DMS114 treated with DMSO at 0.1 percent for 48 hours (cell line): ENCODE results near the gene GALNT17.
"Not testable (repeated sequence)": the region's sequence is repeated elsewhere in the genome, so short reads cannot be mapped to it uniquely, and the experiment has no call there.

ENCODE experiments used
- DNase-seq: peaks from one replicate; lab custom pipeline; 2025; ENCODE audit not compliant: unreplicated experiment; lab: John Stamatoyannopoulos, UW

Gene GALNT17

GRCh38 chr7:71615017-71615416 lies 483.1 kb downstream of the GALNT17 start:
- no peak for DNase-seq

- no peak for DNase-seq
These were observed 484.3 kb downstream of the GALNT17 start for GRCh38 chr7:71616217-71616616.

- DNase-seq: no peak
These were observed 486.3 kb downstream of the GALNT17 start for GRCh38 chr7:71618278-71618677.

GRCh38 chr7:71625545-71625944 lies 493.6 kb downstream of the GALNT17 start:
- no peak for DNase-seq

- DNase-seq: no peak
These were observed 494.3 kb downstream of the GALNT17 start for GRCh38 chr7:71626206-71626605.

- no peak for DNase-seq
These were observed 495.7 kb downstream of the GALNT17 start for GRCh38 chr7:71627651-71628050.

GRCh38 chr7:71630516-71630915 lies 498.6 kb downstream of the GALNT17 start:
- no peak for DNase-seq

- DNase-seq: no peak
These were observed 501.6 kb downstream of the GALNT17 start for GRCh38 chr7:71633551-71634008.

- DNase-seq: not testable (repeated sequence)
These were observed 503.9 kb downstream of the GALNT17 start for GRCh38 chr7:71635849-71636248.

- no peak for DNase-seq
These were observed 504.4 kb downstream of the GALNT17 start for GRCh38 chr7:71636329-71636728.

- no peak for DNase-seq
These were observed 505.6 kb downstream of the GALNT17 start for GRCh38 chr7:71637578-71637977.

GRCh38 chr7:71638108-71638507 lies 506.2 kb downstream of the GALNT17 start:
- no peak for DNase-seq

GRCh38 chr7:71639382-71640085 lies 507.6 kb downstream of the GALNT17 start:
- no peak for DNase-seq

GRCh38 chr7:71643031-71643430 lies 511.1 kb downstream of the GALNT17 start:
- not testable (repeated sequence) for DNase-seq

GRCh38 chr7:71645836-71646235 lies 513.9 kb downstream of the GALNT17 start:
- no peak for DNase-seq

- no peak for DNase-seq
These were observed 517.9 kb downstream of the GALNT17 start for GRCh38 chr7:71649812-71650211.

GRCh38 chr7:71650653-71651337 lies 518.9 kb downstream of the GALNT17 start:
- DNase-seq: no peak

- DNase-seq: no peak
These were observed 520.6 kb downstream of the GALNT17 start for GRCh38 chr7:71652510-71652909.

GRCh38 chr7:71657386-71657785 lies 525.4 kb downstream of the GALNT17 start:
- DNase-seq: no peak

GRCh38 chr7:71659622-71660021 lies 527.7 kb downstream of the GALNT17 start:
- no peak for DNase-seq

- DNase-seq: no peak
These were observed 529.8 kb downstream of the GALNT17 start for GRCh38 chr7:71661671-71662224.

- DNase-seq: no peak
These were observed 533.8 kb downstream of the GALNT17 start for GRCh38 chr7:71665716-71666115.
